ENCODE results near the gene NINJ1.

Gene NINJ1

DNA sequence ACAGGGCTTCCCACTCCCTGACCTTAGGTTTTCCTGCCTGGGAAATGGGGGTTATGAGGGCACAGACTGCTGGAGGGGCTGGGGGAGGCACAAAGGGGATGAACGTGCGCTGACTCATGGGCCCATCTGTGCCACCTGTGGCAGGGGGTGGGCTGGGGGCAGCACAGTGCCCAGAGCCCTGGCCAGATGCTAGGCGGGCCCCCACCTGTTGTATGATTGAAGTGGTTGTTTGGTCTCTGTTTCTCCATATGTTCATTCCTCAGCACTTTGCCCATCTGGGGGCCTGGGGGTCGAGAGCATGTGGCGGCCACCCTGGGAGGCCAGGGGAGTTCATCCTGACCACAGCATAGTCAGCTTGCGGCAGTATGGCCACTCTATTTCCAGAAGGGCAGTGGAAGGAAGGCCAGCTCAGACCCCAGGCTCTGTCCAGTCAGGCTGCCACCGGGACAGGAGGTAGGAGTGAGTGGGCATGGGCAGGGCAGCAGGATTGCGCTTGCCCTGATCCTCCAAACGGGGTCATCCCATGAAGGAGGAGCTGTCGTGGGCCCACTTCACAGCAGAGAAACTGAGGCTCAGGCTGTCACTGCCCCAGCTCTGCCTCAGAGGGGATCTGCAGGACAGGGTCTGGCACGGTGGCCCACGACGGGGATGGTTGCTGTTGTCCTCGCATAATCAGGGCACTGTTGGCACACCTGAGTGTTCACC is 841 bp upstream of the NINJ1 start:
- H3K9ac ChIP-seq (ENCODE audit: low read depth, low read length, poor library complexity, severe bottlenecking): peak overlapping the region; percentile 66
- H3K27me3 ChIP-seq (ENCODE audit: insufficient read depth, low read length, poor library complexity, severe bottlenecking): no peaks in the 10 kb centered on the region
- peaks cover 14% of the 10 kb centered on the region for H3K4me1 ChIP-seq (ENCODE audit: insufficient read depth, low read length, poor library complexity, severe bottlenecking)
- H3K9me3 ChIP-seq (ENCODE audit: insufficient read depth, low read depth, low read length): no peaks in the 10 kb centered on the region
- H3K36me3 ChIP-seq (ENCODE audit: insufficient read depth, low read length): no peaks in the 10 kb centered on the region
- no peaks in the 10 kb centered on the region for H4K20me1 ChIP-seq (ENCODE audit: insufficient read depth, low read length, poor library complexity, severe bottlenecking)
- H3K4me2 ChIP-seq (ENCODE audit: low read depth, low read length, poor library complexity, severe bottlenecking): peak overlapping the region; percentile 87
- TF ChIP-seq EZH2phosphoT487 (IDR thresholded peaks at IDR 0.05; ENCODE audit: borderline replicate concordance): no peak
- no peak for TF ChIP-seq CTCF (conservative IDR thresholded peaks at IDR 0.05; ENCODE audit: low read length)
- H3F3A ChIP-seq (ENCODE audit: low read depth): no peaks in the 10 kb centered on the region
- no peaks in the 10 kb centered on the region for H3K79me2 ChIP-seq (ENCODE audit: insufficient read depth, low read length)
- H3K9me2 ChIP-seq (replicated peaks; ENCODE audit: low read depth, low read length): no peaks in the 10 kb centered on the region
- H2AFZ ChIP-seq (ENCODE audit: low read length): peak overlapping the region; percentile 87
- H3K4me3 ChIP-seq (ENCODE audit: low read length, poor library complexity, severe bottlenecking): peak overlapping the region; percentile 77

DNA sequence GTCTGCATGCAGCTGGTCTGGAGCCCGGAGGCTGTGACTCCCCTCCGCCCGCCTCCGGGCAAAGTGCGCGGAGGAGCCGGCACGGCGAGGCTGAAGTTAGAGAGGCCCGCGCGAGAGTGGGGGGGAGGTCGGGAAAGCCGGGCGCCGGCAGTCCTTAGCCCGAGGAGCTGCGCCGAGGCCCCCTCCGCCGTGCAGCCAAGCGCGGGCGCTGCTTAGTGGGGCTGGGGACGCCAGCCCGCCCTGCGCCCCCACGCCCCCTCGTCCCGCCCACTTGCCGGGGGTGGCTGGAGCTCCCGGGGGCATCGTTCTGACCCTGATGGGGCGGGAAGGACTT is 403 bp downstream of the NINJ1 start:
- peak overlapping the region; percentile 87 for H3K4me2 ChIP-seq (ENCODE audit: low read depth, low read length, poor library complexity, severe bottlenecking)
- H4K20me1 ChIP-seq (ENCODE audit: insufficient read depth, low read length, poor library complexity, severe bottlenecking): no peaks in the 10 kb centered on the region
- no peak for TF ChIP-seq EZH2phosphoT487 (IDR thresholded peaks at IDR 0.05; ENCODE audit: borderline replicate concordance)
- no peak for TF ChIP-seq CTCF (conservative IDR thresholded peaks at IDR 0.05; ENCODE audit: low read length)
- H3K9ac ChIP-seq (ENCODE audit: low read depth, low read length, poor library complexity, severe bottlenecking): peak overlapping the region; percentile 66
- H3F3A ChIP-seq (ENCODE audit: low read depth): no peaks in the 10 kb centered on the region
- no peaks in the 10 kb centered on the region for H3K36me3 ChIP-seq (ENCODE audit: insufficient read depth, low read length)
- no peaks in the 10 kb centered on the region for H3K9me2 ChIP-seq (replicated peaks; ENCODE audit: low read depth, low read length)
- H3K27me3 ChIP-seq (ENCODE audit: insufficient read depth, low read length, poor library complexity, severe bottlenecking): no peaks in the 10 kb centered on the region
- peak overlapping the region; percentile 77 for H3K4me3 ChIP-seq (ENCODE audit: low read length, poor library complexity, severe bottlenecking)
- peaks cover 14% of the 10 kb centered on the region for H3K4me1 ChIP-seq (ENCODE audit: insufficient read depth, low read length, poor library complexity, severe bottlenecking)
- H3K9me3 ChIP-seq (ENCODE audit: insufficient read depth, low read depth, low read length): no peaks in the 10 kb centered on the region
- H2AFZ ChIP-seq (ENCODE audit: low read length): peak overlapping the region; percentile 92
- H3K79me2 ChIP-seq (ENCODE audit: insufficient read depth, low read length): no peaks in the 10 kb centered on the region

DNA sequence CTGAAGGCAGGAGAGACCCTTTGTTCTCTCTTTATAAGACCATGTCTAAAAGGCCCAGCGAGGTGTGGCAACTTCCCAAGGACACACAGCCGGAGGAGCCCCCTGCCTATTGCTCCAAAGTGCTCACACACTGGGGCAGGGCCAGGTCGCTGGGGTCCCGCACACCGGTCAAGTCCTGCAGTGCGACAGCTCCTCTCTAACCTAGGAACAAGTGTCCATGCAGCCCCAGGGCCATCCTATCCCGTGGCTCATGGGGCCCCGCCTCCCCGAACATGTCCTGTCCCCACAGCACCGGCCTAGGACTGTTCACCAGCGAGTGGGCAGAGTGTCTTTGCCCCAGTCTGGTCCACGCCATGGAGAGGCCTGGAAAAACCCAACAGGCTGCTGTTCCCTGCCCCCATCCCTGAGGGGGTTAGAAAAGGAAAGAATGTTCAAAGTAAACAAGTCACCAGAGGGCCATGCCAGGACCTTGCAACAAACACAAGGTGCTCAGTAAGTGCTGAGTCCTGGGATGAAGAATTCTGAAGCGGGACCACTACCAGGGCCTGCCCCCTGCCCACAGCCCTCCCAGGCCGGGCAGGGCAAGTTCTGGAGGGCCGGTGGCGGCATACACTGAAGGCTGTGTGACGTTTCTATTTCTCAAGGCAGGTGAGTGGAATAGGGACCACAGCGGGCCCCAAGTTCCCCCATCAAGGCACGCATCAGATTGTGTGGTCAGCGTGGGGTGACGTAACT is 938 bp downstream of the NINJ1 start:
- Histone ChIP-seq H3K4me2 (ENCODE audit: low read depth, low read length, poor library complexity, severe bottlenecking) (peak overlapping the region; percentile 87), H3K4me1 (ENCODE audit: insufficient read depth, low read length, poor library complexity, severe bottlenecking) (peaks cover 12% of the 10 kb centered on the region), H3K9me3 (ENCODE audit: insufficient read depth, low read depth, low read length) (no peaks in the 10 kb centered on the region), H3K9ac (ENCODE audit: low read depth, low read length, poor library complexity, severe bottlenecking) (peak overlapping the region; percentile 66), H3F3A (ENCODE audit: low read depth) (no peaks in the 10 kb centered on the region), H3K36me3 (ENCODE audit: insufficient read depth, low read length) (no peaks in the 10 kb centered on the region), H4K20me1 (ENCODE audit: insufficient read depth, low read length, poor library complexity, severe bottlenecking) (no peaks in the 10 kb centered on the region), H3K4me3 (ENCODE audit: low read length, poor library complexity, severe bottlenecking) (peak overlapping the region; percentile 77), H3K79me2 (ENCODE audit: insufficient read depth, low read length) (no peaks in the 10 kb centered on the region), H3K9me2 (replicated peaks; ENCODE audit: low read depth, low read length) (no peaks in the 10 kb centered on the region), H2AFZ (ENCODE audit: low read length) (peak overlapping the region; percentile 92), H3K27me3 (ENCODE audit: insufficient read depth, low read length, poor library complexity, severe bottlenecking) (no peaks in the 10 kb centered on the region)
- TF ChIP-seq CTCF (conservative IDR thresholded peaks at IDR 0.05; ENCODE audit: low read length) (no peak), EZH2phosphoT487 (IDR thresholded peaks at IDR 0.05; ENCODE audit: borderline replicate concordance) (no peak)

Data from Loucy (cell line).